Activated CD4-positive, alpha-beta T cell treated with anti-CD3 and anti-CD28 coated beads for 24 hours (primary cell): ENCODE measurements around the gene VSX1.

Source experiments
- DNase-seq, 2 donors: peaks; one replicate each; pipeline ENCODE4 v3.0.0-alpha.2; 2020; ENCODE audit warnings: low read depth in 2 of 2

VSX1 gene

GRCh38 chr20:25053255-25054031 lies 28.5 kb downstream of the VSX1 start:
- no peak for DNase-seq

GRCh38 chr20:25052255-25053194 lies 29.4 kb downstream of the VSX1 start:
- DNase-seq = no peak

- no peak for DNase-seq
These were observed 30.4 kb downstream of the VSX1 start for GRCh38 chr20:25051386-25052155.

- no peak for DNase-seq
These were observed 31.2 kb downstream of the VSX1 start for GRCh38 chr20:25050501-25051350.

GRCh38 chr20:25050082-25050481 lies 31.9 kb downstream of the VSX1 start:
- DNase-seq = no peak

GRCh38 chr20:25049261-25050060 lies 32.5 kb downstream of the VSX1 start:
- no peak for DNase-seq

- DNase-seq = no peak
These were observed 33.4 kb downstream of the VSX1 start for GRCh38 chr20:25048519-25048952.

GRCh38 chr20:25047766-25048165 lies 34.2 kb downstream of the VSX1 start:
- no peak for DNase-seq

GRCh38 chr20:25046736-25047666 lies 34.9 kb downstream of the VSX1 start:
- no peak for DNase-seq

- DNase-seq = no peak
These were observed 35.7 kb downstream of the VSX1 start for GRCh38 chr20:25046181-25046641.

GRCh38 chr20:25045343-25045712 lies 36.6 kb downstream of the VSX1 start:
- no peak for DNase-seq

- no peak for DNase-seq
These were observed 37.1 kb downstream of the VSX1 start for GRCh38 chr20:25044660-25045342.

- DNase-seq = no peak
These were observed 37.7 kb downstream of the VSX1 start for GRCh38 chr20:25044261-25044560.

- no peak for DNase-seq
These were observed 38.3 kb downstream of the VSX1 start for GRCh38 chr20:25043499-25044260.

GRCh38 chr20:25042531-25043498 lies 39.1 kb downstream of the VSX1 start:
- peak in 1 of 2 donors; percentile 7 for DNase-seq

- no peak for DNase-seq
These were observed 40.0 kb downstream of the VSX1 start for GRCh38 chr20:25041813-25042530.
